ENCODE measurements around the gene ANKFN1.

GRCh38 chr17:56130026-56130425 is 23.2 kb upstream of the ANKFN1 start:
- TF ChIP-seq CTCF (IDR thresholded peaks at IDR 0.05) (no peak), POLR2A (IDR thresholded peaks at IDR 0.05) (no peak)
